ENCODE results near the gene RBM27. TPM values are rescaled to one million over a fixed set of nuclear protein-coding genes. Genes with fewer than 3 reads are reported as not detected.
"Not testable (repeated sequence)": the region's sequence is repeated elsewhere in the genome, so short reads cannot be mapped to it uniquely, and the experiment has no call there.

Gene RBM27
- polyA plus RNA-seq, 4 donors = 25.2 to 34.4 (median 29.7) TPM

DNA sequence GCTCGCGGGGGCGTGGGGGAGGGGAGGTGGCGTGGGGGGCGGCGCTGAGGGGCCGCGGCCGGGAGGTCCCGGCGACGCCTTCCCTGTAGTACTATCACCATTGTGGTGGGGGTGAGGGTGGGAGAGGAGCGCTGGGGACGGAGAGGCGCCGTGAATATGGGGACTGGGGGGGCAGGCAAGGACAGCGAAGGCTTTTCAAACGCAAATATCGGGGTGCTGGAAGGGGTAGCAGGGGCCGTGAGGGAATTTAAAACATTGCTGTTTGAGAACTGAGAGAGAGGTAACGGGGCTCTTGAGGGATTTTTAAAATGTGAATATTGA is 427 bp downstream of the RBM27 start:
- peak in 1 of 4 donors; percentile 2 for DNase-seq (ENCODE audit: low read depth in 4 of 4, low spot score in 3 of 4)

GRCh38 chr5:146205499-146206202 is 2.2 kb downstream of the RBM27 start:
- DNase-seq (ENCODE audit: low read depth in 4 of 4, low spot score in 3 of 4) = no peak

DNA sequence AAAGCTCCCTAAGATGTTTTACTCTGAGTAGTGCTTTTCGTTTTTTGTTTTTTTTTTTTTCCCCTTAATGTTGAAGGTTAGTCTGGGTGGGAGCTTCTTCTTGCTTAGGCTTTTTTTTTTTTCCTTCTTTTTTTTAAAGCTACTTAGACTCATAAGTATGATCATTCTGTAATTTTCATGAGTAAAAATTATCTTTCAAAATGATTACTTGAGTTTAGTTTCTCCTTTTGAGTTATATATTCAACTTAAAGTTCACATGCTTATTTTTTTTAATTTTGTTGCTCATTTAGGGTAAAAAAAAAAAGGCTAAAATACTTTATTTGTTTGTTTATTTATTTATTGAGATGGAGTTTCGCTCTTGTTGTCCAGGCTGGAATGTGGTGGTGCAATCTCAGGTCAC is 2.9 kb downstream of the RBM27 start:
- DNase-seq (ENCODE audit: low read depth in 4 of 4, low spot score in 3 of 4) = no peak

GRCh38 chr5:146208916-146209522 is 5.6 kb downstream of the RBM27 start:
- DNase-seq (ENCODE audit: low read depth in 4 of 4, low spot score in 3 of 4) = no peak

GRCh38 chr5:146209714-146210113 is 6.3 kb downstream of the RBM27 start:
- DNase-seq (ENCODE audit: low read depth in 4 of 4, low spot score in 3 of 4) = no peak

- not testable (repeated sequence) for DNase-seq (ENCODE audit: low read depth in 4 of 4, low spot score in 3 of 4)
Observed at GRCh38 chr5:146210810-146211209, 7.4 kb downstream of the RBM27 start.

DNA sequence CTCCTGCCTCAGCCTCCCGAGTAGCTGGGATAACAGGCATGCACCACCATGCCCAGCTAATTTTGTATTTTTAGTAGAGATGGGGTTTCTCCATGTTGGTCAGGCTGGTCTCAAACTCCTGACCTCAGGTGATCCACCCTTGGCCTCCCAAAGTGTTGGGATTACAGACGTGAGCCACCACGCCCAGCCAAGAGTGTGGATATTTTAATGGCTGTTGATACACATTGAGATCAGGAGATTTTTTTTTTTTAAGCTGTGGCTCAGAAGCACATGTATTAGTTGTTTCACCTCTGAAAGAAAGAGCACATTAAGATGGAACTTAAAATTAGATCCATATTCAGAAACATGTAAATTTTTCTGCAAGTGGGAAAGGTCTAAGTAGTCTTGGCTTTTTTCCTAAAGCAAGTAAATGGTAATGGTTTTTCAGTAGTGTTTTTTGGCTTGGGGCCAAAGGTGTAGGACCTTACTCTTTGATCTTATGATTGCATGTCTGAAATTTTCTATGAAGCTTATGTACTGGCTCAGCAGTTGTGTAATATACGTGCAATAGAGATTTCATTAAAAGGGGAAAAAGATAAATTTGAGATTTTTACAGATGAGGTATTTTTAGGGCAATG is 9.9 kb downstream of the RBM27 start:
- peak in 1 of 4 donors; percentile 3 for DNase-seq (ENCODE audit: low read depth in 4 of 4, low spot score in 3 of 4)

- not testable (repeated sequence) for DNase-seq (ENCODE audit: low read depth in 4 of 4, low spot score in 3 of 4)
Observed at GRCh38 chr5:146214881-146215280, 11.5 kb downstream of the RBM27 start.

DNA sequence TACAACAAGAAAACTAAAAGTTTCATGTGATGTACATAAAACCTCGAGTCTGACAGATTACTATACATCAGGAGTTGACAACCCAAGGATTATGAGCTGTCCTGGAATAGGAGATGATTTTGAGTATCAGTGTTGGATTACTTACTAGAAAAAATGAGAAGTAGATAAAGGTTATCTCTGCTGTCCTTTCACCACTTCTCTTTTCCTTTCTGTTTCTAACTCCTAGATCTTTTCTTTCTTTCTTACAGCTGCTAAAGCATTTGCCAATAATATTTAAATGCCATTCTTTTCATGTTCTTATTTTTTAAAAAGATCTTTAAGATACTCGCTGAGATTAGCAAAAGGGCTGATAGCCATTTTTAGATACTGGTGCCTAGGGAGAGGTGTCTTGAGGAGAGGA is 14.8 kb downstream of the RBM27 start:
- no peak for DNase-seq (ENCODE audit: low read depth in 4 of 4, low spot score in 3 of 4)

DNA sequence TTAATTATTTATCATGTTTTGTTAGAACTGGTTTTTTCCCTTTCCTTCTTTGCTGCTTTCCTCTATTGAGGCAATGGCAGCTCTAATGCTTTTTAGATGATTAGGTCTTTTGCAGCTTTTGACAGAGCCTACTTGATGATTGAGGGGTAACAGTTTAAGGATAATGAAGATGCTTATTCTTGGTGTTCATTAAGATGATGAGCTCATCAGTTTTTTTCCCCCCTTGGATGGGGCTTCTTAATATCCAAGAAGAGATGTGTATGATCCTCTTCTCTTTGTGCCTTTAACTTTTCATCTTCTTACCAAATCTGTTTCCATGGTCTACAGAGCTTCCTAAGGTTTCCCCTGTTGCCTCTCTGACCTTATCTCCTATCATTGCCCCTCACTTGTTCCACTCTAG is 15.8 kb downstream of the RBM27 start:
- DNase-seq (ENCODE audit: low read depth in 4 of 4, low spot score in 3 of 4) = no peak

GRCh38 chr5:146221234-146221633 is 17.8 kb downstream of the RBM27 start:
- DNase-seq (ENCODE audit: low read depth in 4 of 4, low spot score in 3 of 4) = no peak

DNA sequence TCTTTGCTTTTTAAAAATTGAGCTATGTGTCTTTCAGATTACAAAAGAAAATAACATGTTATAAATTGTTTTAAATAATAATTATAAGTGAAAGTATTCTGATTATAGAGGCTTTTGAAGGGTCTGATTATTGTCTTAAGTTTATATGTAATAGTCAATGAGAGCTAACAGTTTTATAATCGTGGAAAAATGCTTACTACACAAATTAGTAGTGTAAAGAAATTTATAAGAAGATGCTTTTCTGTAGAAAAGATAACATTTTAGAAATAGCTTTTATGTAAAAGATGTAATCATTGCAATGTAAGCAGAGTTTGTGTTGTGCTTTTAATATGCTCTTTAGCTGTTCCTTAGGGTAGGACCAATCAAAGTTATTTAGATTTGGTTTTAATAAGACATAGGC is 18.6 kb downstream of the RBM27 start:
- DNase-seq (ENCODE audit: low read depth in 4 of 4, low spot score in 3 of 4) = no peak

- no peak for DNase-seq (ENCODE audit: low read depth in 4 of 4, low spot score in 3 of 4)
Observed at GRCh38 chr5:146223179-146223578, 19.8 kb downstream of the RBM27 start.

- DNase-seq (ENCODE audit: low read depth in 4 of 4, low spot score in 3 of 4) = no peak
Observed at GRCh38 chr5:146229222-146229621, 25.8 kb downstream of the RBM27 start.

- no peak for DNase-seq (ENCODE audit: low read depth in 4 of 4, low spot score in 3 of 4)
Observed at GRCh38 chr5:146232223-146232622, 28.8 kb downstream of the RBM27 start.

DNA sequence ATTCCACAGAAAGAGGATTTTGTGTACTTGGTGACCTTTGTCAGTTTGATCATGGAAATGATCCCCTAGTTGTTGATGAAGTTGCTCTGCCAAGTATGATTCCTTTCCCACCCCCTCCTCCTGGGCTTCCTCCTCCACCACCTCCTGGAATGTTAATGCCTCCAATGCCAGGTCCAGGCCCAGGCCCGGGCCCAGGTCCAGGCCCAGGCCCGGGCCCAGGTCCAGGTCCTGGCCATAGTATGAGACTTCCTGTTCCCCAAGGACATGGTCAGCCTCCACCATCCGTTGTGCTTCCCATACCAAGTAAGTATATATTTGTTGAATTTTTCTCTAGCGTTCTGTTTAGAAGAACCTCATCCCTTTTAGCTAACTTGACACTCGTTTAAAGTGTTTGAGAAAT is 30.0 kb downstream of the RBM27 start:
- DNase-seq (ENCODE audit: low read depth in 4 of 4, low spot score in 3 of 4) = no peak

DNA sequence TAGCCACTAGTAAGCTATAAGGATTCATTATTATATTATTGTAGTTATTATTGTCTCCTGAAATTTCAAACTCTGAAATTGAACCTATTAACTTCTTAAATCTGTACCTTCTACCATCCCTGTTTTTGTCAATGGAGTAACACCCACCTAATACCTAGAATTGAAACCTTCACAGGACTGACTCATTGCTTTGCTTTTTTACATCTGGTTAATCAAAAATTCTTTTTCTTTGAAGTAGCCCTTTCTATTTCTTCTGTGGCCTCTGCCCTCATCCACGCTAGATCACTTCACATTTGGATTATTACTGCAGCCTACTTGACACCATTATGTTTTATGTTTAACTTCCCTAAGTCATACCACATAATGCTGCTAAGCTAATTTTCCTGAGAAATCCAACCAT is 35.6 kb downstream of the RBM27 start:
- no peak for DNase-seq (ENCODE audit: low read depth in 4 of 4, low spot score in 3 of 4)

DNA sequence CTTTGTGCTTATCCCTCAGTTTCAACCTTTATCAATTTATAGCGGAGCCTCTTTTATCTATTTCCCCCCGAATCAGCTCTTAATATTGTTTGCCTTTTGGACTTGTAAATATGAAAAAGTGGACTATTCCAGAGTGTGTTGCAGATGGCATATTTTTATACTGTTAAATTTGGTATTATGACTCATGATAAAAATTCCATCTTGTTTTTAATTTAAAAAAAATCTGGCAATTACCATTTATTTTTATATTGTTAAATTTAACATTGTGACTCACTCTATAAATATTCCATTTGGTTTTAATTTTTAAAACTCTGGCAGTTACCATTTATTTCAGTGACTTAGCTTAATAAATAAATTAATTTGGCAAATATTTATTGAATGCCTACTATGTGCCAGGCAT is 37.5 kb downstream of the RBM27 start:
- no peak for DNase-seq (ENCODE audit: low read depth in 4 of 4, low spot score in 3 of 4)

DNA sequence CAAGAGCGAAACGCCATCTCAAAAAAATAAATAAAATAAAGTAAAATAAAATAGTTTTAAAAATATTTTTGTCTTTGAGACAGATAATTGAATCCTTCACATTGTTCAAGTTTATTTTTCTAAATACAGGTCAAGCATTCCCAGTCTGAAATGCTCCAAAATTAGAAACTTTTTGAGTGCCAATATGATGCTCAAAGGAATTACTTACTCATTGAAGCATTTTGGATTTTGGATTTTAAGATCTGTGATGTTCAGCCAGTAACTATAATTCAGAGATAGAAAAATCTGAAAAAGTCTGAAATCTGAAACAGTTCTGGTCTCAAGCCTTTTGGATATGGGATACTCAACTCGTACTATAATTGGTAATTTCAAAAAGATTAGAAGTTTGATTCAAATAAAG is 39.8 kb downstream of the RBM27 start:
- DNase-seq (ENCODE audit: low read depth in 4 of 4, low spot score in 3 of 4) = no peak

- DNase-seq (ENCODE audit: low read depth in 4 of 4, low spot score in 3 of 4) = no peak
Observed at GRCh38 chr5:146248561-146248960, 45.2 kb downstream of the RBM27 start.

- no peak for DNase-seq (ENCODE audit: low read depth in 4 of 4, low spot score in 3 of 4)
Observed at GRCh38 chr5:146249801-146250200, 46.4 kb downstream of the RBM27 start.

Measured in left renal pelvis (tissue), 4 donors.